Duodenal mucosa (tissue), 2 donors: ENCODE measurements around the gene INSC.

Source experiments
- H3K27ac ChIP-seq: one replicate; pipeline ENCODE4 v1.7.0; 2013; ENCODE audit warnings: low read depth, low read length
- H3K27me3 ChIP-seq, 2 donors: one replicate each; pipeline ENCODE4 v1.7.0; 2013; ENCODE audit warnings: low read length in 2 of 2, control low read depth in 1 of 2; ENCODE audit not compliant: insufficient read depth in 2 of 2, control insufficient read depth in 1 of 2
- H3K36me3 ChIP-seq, 2 donors: one replicate each; pipeline ENCODE4 v1.7.0; 2013; ENCODE audit warnings: low read length in 2 of 2, control low read depth in 1 of 2; ENCODE audit not compliant: insufficient read depth in 2 of 2, control insufficient read depth in 1 of 2
- H3K4me1 ChIP-seq, 2 donors: one replicate each; pipeline ENCODE4 v1.7.0; 2013; ENCODE audit warnings: low read length in 2 of 2, control low read depth in 1 of 2; ENCODE audit not compliant: insufficient read depth in 2 of 2, control insufficient read depth in 1 of 2
- H3K4me3 ChIP-seq, 2 donors: one replicate each; pipeline ENCODE4 v1.7.0; 2013; ENCODE audit warnings: low read length in 2 of 2, low read depth in 1 of 2
- H3K9ac ChIP-seq, 2 donors: one replicate each; pipeline ENCODE4 v1.7.0; 2013; ENCODE audit warnings: low read length in 2 of 2, low read depth in 1 of 2
- H3K9me3 ChIP-seq, 2 donors: one replicate each; pipeline ENCODE4 v1.7.0; 2013; ENCODE audit warnings: low read length in 2 of 2, control low read depth in 1 of 2; ENCODE audit not compliant: control insufficient read depth in 1 of 2

Gene INSC

DNA sequence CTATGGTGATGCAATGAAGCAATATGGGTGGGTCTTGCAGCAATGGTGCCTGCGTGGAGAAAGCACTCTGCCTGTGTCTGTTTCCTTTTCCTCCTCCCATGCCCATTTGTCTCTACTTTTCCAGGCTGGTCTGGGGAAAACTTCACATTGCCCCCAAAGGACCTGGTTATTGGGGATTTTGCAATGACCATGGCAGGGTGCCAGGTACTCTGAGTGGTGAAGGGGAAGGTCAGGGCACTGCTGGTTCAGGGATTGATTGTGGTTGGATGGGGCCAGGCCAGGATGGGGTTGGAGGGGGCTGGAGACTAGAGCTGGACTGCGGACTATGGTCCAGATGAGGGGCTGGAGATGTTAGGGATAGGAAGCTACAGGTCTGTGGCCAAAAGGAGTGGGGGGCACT lies 92.1 kb downstream of the INSC start:
- Histone ChIP-seq H3K4me3 (no peak overlapping the region), H3K4me1 (no peaks in the 10 kb centered on the region), H3K9ac (no peak overlapping the region), H3K9me3 (no peaks in the 10 kb centered on the region), H3K27ac (no peak overlapping the region), H3K36me3 (no peaks in the 10 kb centered on the region), H3K27me3 (no peaks in the 10 kb centered on the region)

DNA sequence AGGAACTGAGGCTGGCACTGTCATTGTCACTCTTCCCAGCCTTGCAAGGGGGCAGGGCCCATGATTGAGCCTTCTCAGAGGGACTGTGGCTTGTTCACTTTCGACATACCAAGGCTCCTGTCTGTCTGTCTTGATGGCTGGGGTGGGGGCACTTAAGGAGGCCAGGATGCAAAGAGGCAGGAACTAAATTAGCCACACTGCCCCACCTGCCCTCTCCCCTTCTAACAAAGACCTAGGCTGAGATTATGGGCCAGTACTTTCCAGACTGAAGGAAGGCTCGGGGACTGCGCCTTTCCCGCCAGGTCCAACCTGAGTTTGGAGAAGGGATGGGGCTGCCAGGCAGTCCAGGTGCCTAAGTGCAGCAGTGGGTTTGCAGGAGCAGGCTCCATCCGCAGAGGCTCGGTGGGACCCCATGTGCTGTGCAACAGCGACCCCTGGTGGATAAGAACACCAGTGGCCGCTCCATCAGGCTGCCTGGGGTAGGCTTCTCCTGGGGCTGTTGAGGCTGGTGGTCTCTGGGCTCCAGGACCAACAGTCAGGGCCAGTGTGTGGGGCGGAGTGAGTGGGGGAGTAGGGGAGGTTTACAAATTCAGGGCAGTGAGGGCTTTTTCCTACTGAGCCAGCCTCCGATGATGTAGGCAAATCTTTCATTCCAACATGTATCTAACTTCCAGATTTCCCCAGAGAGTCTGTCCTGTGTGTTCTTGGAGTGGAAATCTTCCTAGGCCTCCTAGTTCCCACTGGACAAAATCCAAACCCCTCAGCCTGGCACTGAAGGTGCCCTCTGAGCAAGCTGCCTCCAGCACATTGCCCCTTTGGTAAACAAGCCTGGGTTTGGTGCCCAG lies 93.9 kb downstream of the INSC start:
- Histone ChIP-seq H3K27ac (no peak overlapping the region), H3K4me3 (no peak overlapping the region), H3K36me3 (no peaks in the 10 kb centered on the region), H3K4me1 (peaks cover 3% of the 10 kb centered on the region in 2 donors), H3K9me3 (no peaks in the 10 kb centered on the region), H3K9ac (no peak overlapping the region), H3K27me3 (no peaks in the 10 kb centered on the region)

DNA sequence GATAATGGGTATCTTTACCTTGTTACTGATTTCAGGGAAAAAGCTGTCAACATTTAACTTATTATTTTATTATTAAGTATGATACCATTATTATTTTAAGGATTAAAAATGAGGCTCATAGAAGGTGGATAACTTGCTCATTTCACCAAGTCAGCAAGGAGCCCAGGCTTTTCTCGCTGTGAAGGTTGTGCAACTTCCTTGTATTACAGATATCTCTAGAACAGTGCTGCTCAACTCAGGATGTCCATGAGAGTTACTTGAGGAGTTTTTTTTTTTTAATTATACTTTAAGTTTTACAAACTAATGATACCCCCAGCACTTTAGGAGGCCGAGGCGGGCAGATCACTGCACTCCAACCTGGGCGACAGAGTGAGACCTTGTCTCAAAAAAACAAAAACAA lies 98.2 kb downstream of the INSC start:
- Histone ChIP-seq H3K27ac (no peak overlapping the region), H3K9ac (no peak overlapping the region), H3K36me3 (no peaks in the 10 kb centered on the region), H3K27me3 (no peaks in the 10 kb centered on the region), H3K4me1 (peaks cover 3% of the 10 kb centered on the region in 2 donors), H3K9me3 (no peaks in the 10 kb centered on the region), H3K4me3 (no peak overlapping the region)

DNA sequence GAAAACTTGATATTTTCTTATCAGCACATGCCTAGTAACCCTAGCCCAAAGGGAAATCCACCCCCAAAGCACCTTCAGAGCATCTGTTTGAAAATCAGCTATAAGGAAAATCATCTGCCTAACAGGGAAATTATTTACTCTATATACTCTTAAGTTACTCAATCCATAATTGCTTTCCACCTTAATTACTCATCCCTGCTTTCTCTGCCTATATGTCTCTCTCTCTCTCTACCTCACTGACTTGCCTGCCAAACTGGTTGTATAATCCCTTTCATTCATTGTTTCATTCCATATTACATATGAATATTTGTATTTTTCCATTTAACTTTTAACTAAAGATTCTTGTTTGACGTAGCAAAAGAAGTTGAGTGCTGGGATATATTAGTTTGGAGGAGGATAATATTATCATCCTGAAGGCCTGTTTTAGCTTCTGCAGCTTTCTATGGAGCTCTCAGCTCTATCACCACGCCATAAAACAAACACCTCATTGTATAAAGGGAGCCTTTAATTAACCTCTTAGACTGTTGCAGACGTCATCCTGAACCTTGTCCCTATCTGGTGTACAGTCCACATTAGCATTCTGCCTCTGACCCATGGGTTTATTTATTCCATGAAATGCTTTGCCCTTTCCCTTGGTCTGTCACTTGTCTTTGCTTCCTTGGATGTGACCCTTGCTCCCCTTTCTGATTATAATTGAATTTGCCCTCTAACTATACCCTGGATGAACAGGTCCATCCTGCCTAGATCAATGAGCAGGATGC lies 98.9 kb downstream of the INSC start:
- Histone ChIP-seq H3K27me3 (no peaks in the 10 kb centered on the region), H3K4me3 (no peak overlapping the region), H3K36me3 (no peaks in the 10 kb centered on the region), H3K9me3 (no peaks in the 10 kb centered on the region), H3K27ac (no peak overlapping the region), H3K9ac (no peak overlapping the region), H3K4me1 (peaks cover 3% of the 10 kb centered on the region in 2 donors)

DNA sequence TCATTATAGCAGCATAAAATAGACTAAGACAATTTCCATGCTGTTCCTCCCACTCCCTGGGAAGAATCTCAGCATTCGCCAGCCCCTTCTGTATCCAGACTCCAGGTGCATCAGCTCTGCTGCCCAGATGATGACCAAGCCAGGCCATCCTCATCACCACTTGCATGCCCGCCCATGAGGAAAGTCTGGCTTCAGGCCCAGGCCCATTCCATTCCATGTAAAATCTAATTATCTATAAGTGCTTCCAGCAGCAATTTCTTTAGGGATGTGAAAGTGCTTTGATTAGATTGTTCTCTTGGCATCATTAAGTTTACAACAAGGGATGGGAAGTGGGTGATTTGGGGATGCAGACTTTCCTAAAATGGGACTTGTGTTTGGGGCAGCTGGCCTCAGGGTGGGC lies 100.3 kb downstream of the INSC start:
- Histone ChIP-seq H3K36me3 (no peaks in the 10 kb centered on the region), H3K9ac (no peak overlapping the region), H3K4me1 (peaks cover 3% of the 10 kb centered on the region in 2 donors), H3K9me3 (no peaks in the 10 kb centered on the region), H3K27me3 (no peaks in the 10 kb centered on the region), H3K4me3 (no peak overlapping the region), H3K27ac (no peak overlapping the region)

DNA sequence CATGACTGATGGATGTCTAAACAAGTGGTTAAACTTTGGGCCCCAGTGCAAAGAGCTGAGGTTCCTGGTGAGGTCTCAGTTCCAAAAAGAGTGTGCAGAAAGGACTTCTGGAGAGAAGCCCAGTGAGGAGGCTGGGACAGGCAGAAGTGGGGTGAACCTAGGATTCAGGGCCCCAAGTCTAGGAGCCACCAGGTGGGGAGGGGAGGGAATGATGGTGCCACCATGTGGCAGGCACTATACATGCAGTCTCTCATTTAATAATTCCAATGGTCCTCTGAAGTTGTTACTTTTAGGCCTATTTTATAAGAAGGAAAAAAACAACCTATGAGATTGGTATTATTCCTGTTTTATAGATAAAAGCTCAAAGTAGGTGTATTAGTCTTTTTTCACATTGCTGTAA lies 102.0 kb downstream of the INSC start:
- H3K27ac ChIP-seq, result no peak overlapping the region
- H3K4me1 ChIP-seq, result peaks cover 3% of the 10 kb centered on the region in 2 donors
- no peak overlapping the region for H3K4me3 ChIP-seq
- no peaks in the 10 kb centered on the region for H3K27me3 ChIP-seq
- no peaks in the 10 kb centered on the region for H3K9me3 ChIP-seq
- H3K36me3 ChIP-seq, result no peaks in the 10 kb centered on the region
- H3K9ac ChIP-seq, result no peak overlapping the region

DNA sequence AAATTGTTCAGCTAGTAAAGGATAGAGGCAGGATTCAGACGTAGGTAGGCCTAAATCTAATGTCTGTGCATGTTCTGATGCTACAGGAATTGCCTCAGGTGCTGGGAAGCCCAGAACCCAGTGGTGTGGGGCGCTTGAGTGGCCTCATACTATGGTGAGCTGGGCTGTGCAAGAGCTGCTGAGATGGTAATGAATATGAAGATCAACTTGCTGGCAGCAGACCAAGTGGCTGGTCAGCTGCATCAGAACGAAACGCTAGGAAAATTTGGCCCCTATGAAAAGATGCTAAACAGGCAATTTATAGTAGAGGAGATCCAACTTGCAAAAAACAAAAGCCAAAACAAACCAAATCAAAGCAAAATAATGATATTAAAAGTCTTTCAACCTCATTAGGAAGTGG lies 102.7 kb downstream of the INSC start:
- H3K9me3 ChIP-seq, result no peaks in the 10 kb centered on the region
- H3K9ac ChIP-seq, result no peak overlapping the region
- H3K27me3 ChIP-seq, result no peaks in the 10 kb centered on the region
- peaks cover 3% of the 10 kb centered on the region in 2 donors for H3K4me1 ChIP-seq
- H3K4me3 ChIP-seq, result no peak overlapping the region
- no peak overlapping the region for H3K27ac ChIP-seq
- H3K36me3 ChIP-seq, result no peaks in the 10 kb centered on the region

DNA sequence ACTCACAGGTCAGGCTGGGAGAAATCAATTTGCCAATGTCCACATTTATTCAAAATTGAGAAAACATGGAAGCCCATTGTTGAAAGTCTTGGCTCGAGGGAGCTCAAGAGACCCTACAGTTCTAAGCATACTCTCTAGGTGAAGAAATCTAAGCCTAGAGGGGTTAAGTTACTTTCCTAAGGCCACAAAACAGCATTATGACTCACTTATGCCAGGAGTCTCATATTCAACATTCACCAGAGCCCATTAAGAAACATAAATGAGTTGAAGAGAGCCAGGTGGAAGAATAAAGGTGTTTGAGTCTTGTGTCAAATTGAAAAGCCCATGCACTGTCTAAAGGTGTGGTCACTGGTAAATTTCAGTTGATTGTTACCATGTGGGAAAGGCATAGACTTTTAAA lies 108.1 kb downstream of the INSC start:
- H3K4me3 ChIP-seq, result no peak overlapping the region
- H3K36me3 ChIP-seq, result no peaks in the 10 kb centered on the region
- H3K27me3 ChIP-seq, result no peaks in the 10 kb centered on the region
- H3K4me1 ChIP-seq, result no peaks in the 10 kb centered on the region
- H3K27ac ChIP-seq, result no peak overlapping the region
- no peaks in the 10 kb centered on the region for H3K9me3 ChIP-seq
- H3K9ac ChIP-seq, result no peak overlapping the region

DNA sequence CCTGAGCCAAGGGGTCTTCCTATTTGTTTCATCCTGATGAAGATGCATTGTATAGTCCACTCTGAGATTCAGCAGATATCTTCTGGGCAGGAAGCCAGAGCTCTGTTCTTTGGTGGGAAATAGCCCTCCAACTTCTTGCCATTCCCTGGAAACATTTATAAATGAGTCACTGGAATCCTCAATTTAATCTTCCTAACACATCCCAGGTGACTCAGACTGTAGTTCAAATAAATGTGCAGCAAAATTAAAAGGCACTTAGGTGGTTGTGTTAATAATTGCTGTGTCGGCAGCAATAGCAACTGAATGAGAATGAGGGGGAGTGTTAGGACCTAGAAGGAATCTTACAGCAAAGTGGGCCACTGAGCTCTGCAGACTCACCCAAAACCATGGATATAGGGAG lies 108.6 kb downstream of the INSC start:
- no peaks in the 10 kb centered on the region for H3K36me3 ChIP-seq
- H3K9ac ChIP-seq, result no peak overlapping the region
- no peaks in the 10 kb centered on the region for H3K9me3 ChIP-seq
- no peak overlapping the region for H3K27ac ChIP-seq
- no peaks in the 10 kb centered on the region for H3K27me3 ChIP-seq
- H3K4me1 ChIP-seq, result no peaks in the 10 kb centered on the region
- H3K4me3 ChIP-seq, result no peak overlapping the region

DNA sequence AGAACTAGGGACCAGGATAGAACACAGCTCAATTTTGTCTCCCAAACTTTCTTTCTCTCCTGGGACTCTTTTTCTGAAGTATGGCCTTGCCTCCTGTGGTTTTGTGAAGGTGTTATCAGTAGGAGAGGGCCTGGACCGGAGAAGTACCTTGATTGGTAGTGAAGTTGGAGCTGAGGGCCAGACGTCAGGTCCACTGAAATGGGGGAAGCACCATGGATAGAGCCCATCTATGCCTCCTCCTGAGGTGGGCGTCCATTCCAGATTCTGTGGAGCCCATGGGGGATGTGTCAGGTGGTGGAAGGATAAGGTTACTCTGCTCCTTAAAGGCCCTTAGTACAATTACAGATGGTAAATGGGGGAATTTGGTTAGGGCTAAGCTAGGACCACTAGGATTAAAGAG lies 109.7 kb downstream of the INSC start:
- H3K4me3 ChIP-seq, result no peak overlapping the region

More for the DNA sequence above, 109.7 kb downstream of the INSC start:
- no peaks in the 10 kb centered on the region for H3K4me1 ChIP-seq
- no peak overlapping the region for H3K9ac ChIP-seq
- no peaks in the 10 kb centered on the region for H3K27me3 ChIP-seq
- no peak overlapping the region for H3K27ac ChIP-seq
- H3K9me3 ChIP-seq, result no peaks in the 10 kb centered on the region
- no peaks in the 10 kb centered on the region for H3K36me3 ChIP-seq
